Activated CD8-positive, alpha-beta memory T cell treated with anti-CD3 and anti-CD28 coated beads for 36 hours (primary cell): ENCODE data around the gene OTOG. TPM values are rescaled to one million over a fixed set of nuclear protein-coding genes. Genes with fewer than 3 reads are reported as not detected.

Experiments
- CTCF ChIA-PET: fragments of 350-600 bp; sonication (Branson Sonifier 250); formaldehyde crosslinking; loops from one replicate; lab custom pipeline; 2021; ENCODE audit warnings: antibody characterized with exemption; lab: Charles Lee
- POLR2A ChIA-PET: fragments of 350-600 bp; sonication (Branson Sonifier 250); formaldehyde crosslinking; loops from one replicate; lab custom pipeline; 2021; ENCODE audit warnings: antibody characterized with exemption; lab: Charles Lee
- total RNA-seq, 2 experiments: library from RNA; stranded (reverse); gene quantifications; one replicate each; pipeline ENCODE4 v1.2.3, GENCODE V29; 2021

Gene OTOG
- total RNA-seq, 2 experiments from 2014 or later = not detected

DNA sequence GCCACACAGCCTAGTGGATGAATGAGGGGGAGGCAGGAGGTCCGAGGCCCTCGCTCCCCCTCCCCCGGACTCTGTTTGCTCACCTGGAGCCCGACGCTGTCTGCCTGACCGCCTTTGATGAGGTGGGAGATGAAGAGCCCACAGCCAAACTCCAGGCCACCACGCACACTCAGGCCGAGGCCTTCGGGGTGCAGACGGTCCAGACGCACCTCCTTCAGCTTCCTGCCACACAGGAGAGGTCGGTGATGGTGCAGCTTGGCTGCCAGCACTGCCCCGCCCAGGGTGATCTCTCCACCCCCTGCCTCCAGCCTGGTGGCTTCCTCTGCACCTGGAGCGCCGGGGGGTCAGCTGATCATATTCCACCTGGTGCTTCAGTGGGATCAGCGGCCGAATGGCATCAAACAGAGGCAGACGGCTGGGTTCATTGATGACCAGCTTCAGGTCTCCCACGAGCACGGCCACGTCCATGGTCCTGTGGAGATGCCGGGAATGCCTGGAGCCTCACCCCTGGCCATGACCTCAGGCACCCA, 15.9 kb upstream of the OTOG start:
- ChIA-PET CTCF (interaction anchor here (0.6 kb wide), 1 partner anchor 304 kb away, joined by 3 read pairs; no protein-coding TSS in a partner anchor), POLR2A (no interaction called here)

- POLR2A ChIA-PET = no interaction called here
- CTCF ChIA-PET = interaction anchor here (0.5 to 0.6 kb wide), 2 partner anchors 30 to 304 kb away, joined by 3 read pairs; no protein-coding TSS in a partner anchor
Measured at GRCh38 chr11:17531636-17532113, 15.4 kb upstream of the OTOG start.

GRCh38 chr11:17532784-17533183, 14.3 kb upstream of the OTOG start:
- POLR2A ChIA-PET = no interaction called here
- CTCF ChIA-PET = no interaction called here

- POLR2A ChIA-PET = no interaction called here
- CTCF ChIA-PET = no interaction called here
Measured at GRCh38 chr11:17533341-17533740, 13.7 kb upstream of the OTOG start.

DNA sequence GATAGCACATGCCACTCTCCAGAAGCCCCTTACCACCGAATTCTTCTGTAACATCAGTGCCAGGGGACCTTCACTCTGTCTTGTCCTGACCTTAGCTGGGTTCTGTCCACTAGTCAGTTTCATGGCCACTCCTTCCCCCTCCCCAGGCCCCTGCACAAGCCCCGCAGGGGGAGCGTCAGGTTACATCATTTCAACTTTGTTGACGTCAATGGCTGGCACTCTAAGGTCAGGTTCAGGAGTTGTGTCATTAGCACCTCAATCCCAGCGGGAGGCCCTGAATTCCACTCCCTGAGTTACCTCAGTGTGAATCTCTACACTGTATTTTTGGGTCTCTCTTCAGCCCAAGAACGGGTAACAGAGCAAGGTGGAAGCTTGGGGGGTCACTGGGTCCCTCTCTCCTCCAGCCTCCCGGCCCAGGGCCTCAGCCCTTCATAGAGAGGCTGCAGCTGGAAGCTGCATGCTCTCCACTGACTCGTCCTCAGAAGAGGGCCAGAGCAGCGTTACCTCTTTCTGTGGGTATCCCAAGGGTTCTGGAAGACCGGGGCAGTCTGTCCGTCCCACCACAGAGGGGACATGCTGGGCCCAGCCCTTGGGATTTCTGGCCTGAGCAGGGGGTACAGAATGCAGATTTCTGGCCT, 13.2 kb upstream of the OTOG start:
- POLR2A ChIA-PET = no interaction called here

DNA sequence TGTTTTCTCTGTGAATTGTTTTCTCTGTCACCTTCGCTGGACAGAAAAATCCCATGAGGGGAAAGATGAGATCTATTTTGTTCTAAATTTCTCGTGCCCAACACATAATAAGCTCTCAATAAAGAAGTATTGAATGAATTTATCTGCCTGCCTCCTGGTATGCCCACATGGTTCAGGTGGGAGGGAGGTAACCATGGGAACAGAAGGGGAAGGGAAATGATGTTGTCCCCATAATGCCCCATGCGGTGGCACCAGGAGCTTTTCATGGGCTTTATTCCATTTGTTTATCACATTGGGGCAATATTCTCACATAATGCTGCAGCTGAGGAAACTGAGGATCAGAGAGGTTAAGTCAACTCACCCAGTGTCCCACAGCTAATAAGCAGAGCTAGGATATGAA, 11.6 kb upstream of the OTOG start:
- POLR2A ChIA-PET = no interaction called here
- CTCF ChIA-PET = no interaction called here

More for the DNA sequence above, 13.2 kb upstream of the OTOG start:
- CTCF ChIA-PET = no interaction called here

- POLR2A ChIA-PET = no interaction called here
- CTCF ChIA-PET = interaction anchor here (1.1 kb wide), 1 partner anchor 9 kb away, joined by 3 read pairs; no protein-coding TSS in a partner anchor
Measured at GRCh38 chr11:17537261-17537660, 9.8 kb upstream of the OTOG start.

DNA sequence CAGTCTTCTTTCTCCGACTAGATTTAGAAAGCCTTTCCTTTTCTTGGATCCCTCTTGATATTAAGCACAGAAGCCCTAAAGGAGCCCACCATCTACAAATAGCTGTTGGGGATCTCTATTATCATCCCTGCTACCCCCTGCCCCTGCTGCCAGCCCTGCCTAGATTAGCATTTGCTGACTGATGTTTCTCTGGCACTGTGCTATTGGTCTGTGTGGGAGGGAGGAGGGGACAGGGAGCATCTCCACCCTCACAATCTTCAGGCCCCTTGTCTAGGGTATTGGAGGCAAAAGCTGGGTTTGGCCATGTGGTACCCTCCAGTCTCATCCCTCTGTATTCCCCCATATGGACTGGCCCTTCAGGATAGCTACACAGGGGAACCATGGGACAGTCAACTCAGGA, 9.0 kb upstream of the OTOG start:
- POLR2A ChIA-PET = no interaction called here

DNA sequence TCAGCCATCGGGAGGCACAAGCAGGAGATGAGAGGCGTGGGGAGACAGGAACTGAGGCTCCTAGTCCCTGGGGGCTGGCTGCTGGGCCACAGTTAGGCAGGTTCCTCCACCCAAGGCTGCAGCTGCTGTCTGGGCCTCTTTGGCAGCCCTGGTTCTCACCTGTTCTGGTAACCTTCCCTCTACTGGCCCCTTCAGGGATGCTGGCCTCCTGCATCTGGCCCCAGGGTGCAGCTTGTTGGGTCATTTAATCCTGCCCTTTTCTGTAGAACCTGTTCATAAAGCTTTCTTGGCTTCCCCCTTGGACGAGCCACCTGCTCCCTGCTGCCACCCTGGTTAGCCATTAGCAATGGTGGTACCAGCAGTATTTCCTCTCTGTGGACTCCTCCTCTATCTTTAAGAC, 8.3 kb upstream of the OTOG start:
- CTCF ChIA-PET = interaction anchor here (0.7 kb wide), 1 partner anchor 10 kb away, joined by 3 read pairs; no protein-coding TSS in a partner anchor
- POLR2A ChIA-PET = no interaction called here

More for the DNA sequence above, 9.0 kb upstream of the OTOG start:
- CTCF ChIA-PET = interaction anchor here (0.7 kb wide), 1 partner anchor 10 kb away, joined by 3 read pairs; no protein-coding TSS in a partner anchor

- ChIA-PET CTCF (no interaction called here), POLR2A (no interaction called here)
Measured at GRCh38 chr11:17540807-17541206, 6.3 kb upstream of the OTOG start.

GRCh38 chr11:17541330-17541885, 5.7 kb upstream of the OTOG start:
- ChIA-PET POLR2A (no interaction called here), CTCF (no interaction called here)

GRCh38 chr11:17542249-17542648, 4.8 kb upstream of the OTOG start:
- ChIA-PET CTCF (no interaction called here), POLR2A (no interaction called here)

GRCh38 chr11:17543041-17543440, 4.0 kb upstream of the OTOG start:
- POLR2A ChIA-PET = no interaction called here
- CTCF ChIA-PET = interaction anchor here (1.1 kb wide), 1 partner anchor 13 kb away, joined by 4 read pairs; no protein-coding TSS in a partner anchor

DNA sequence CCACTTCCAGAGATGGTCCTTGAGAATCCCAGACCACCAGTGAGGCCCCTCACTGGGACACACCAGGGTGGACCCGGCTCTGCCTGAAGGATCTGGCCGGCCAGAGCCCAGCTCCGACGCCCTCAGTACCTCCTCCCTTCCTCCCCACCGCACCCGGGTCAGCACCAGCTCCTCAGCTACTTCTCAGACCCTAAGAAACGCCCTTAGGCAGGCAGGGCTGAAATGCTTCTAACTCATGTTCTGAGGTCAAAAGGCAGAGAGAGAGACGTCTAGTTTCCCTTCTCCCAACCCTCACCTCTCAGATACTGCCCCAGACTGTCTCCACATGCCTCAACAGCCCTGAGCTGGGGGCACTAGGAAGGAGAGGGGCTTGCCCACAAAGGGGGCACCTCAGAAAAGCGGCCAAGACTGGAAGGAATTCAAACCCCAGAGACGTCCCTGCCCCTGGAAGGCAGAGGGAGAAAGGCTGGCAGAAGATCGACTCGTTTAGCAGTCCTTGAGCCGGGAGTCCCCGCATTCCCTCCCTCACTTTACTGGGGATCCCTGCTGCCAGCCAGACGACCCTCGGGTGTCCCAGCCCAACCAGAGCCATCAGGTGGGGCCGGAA, 3.4 kb upstream of the OTOG start:
- ChIA-PET CTCF (interaction anchor here (1.1 kb wide), 1 partner anchor 14 kb away, joined by 4 read pairs; no protein-coding TSS in a partner anchor), POLR2A (interaction anchor here (0.6 kb wide), 1 partner anchor 35 kb away, joined by 3 read pairs; no protein-coding TSS in a partner anchor)

GRCh38 chr11:17544181-17544622, 2.9 kb upstream of the OTOG start, which contains the start of gene USH1C:
Gene USH1C, minus strand, starts transcription at chr11:17544416. Its CDS starts 109 bp downstream, at chr11:17544307.
- POLR2A ChIA-PET = interaction anchor here (0.6 kb wide), 1 partner anchor 36 kb away, joined by 3 read pairs; no protein-coding TSS in a partner anchor

DNA sequence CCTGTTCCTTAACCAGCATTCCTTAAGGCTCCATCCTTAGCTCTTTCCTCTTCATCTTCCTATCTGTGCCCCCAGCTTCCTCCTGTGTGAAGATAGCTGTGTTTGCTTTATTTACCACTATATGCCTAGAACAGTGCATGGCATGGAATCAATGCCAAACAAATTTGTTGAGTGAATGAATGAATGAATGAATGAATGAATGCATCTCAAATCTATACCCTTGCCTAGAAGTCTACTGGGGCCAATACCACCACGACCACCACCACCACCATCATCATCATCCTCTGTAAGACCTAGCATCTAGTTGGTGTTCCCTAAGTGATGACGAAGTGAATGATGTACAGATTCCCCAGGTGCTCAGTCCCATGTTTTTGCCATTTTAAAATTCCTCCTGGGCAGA, 819 bp upstream of the OTOG start:
- ChIA-PET CTCF (no interaction called here), POLR2A (no interaction called here)

More at GRCh38 chr11:17544181-17544622, 2.9 kb upstream of the OTOG start, which contains the start of gene USH1C:
- CTCF ChIA-PET = no interaction called here

- ChIA-PET POLR2A (no interaction called here), CTCF (interaction anchor here (0.6 to 1.5 kb wide), 4 partner anchors 10 to 388 kb away, joined by 3 to 6 read pairs (median 4); no protein-coding TSS in a partner anchor)
Measured at GRCh38 chr11:17547932-17548331, 873 bp downstream of the OTOG start.

GRCh38 chr11:17548444-17548843, 1.4 kb downstream of the OTOG start:
- POLR2A ChIA-PET = no interaction called here
- CTCF ChIA-PET = interaction anchor here (0.6 to 1.5 kb wide), 4 partner anchors 10 to 389 kb away, joined by 3 to 6 read pairs (median 4); no protein-coding TSS in a partner anchor
